ENCODE measurements around the gene PAPOLG.

DNA sequence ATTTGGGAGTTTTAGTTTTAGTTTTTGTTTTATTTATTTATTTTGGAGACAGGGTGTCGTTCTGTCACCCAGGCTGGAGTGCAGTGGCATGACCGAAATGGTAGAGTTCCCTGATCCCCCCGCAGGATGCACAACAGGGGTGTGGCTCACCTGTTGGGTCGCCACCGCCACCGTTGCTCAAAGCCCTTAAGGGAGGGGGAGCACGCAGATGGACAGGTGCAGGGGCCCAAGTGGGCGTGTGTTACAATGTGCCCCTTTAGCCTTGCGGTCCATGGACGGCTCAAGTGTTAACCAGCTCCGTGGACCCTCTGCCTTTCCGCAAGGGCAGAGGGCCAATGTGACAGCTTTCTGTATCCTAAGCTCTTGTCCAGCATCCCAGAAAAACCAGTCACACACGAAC is 63.9 kb downstream of the PAPOLG start:
- TF ChIP-seq, protein P1, sequence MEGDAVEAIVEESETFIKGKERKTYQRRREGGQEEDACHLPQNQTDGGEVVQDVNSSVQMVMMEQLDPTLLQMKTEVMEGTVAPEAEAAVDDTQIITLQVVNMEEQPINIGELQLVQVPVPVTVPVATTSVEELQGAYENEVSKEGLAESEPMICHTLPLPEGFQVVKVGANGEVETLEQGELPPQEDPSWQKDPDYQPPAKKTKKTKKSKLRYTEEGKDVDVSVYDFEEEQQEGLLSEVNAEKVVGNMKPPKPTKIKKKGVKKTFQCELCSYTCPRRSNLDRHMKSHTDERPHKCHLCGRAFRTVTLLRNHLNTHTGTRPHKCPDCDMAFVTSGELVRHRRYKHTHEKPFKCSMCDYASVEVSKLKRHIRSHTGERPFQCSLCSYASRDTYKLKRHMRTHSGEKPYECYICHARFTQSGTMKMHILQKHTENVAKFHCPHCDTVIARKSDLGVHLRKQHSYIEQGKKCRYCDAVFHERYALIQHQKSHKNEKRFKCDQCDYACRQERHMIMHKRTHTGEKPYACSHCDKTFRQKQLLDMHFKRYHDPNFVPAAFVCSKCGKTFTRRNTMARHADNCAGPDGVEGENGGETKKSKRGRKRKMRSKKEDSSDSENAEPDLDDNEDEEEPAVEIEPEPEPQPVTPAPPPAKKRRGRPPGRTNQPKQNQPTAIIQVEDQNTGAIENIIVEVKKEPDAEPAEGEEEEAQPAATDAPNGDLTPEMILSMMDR (IDR thresholded peaks at IDR 0.05): no peak
- no peak for TF ChIP-seq EZH2 (IDR thresholded peaks at IDR 0.05; ENCODE audit: borderline replicate concordance, insufficient read depth, low read depth, low read length, poor library complexity, severe bottlenecking)

Data from B cell (primary cell).